Measurements from ENCODE around the gene FOLR1. TPM values are rescaled to one million over a fixed set of nuclear protein-coding genes. Genes with fewer than 3 reads are reported as not detected.
"Not testable (repeated sequence)": the region's sequence is repeated elsewhere in the genome, so short reads cannot be mapped to it uniquely, and the experiment has no call there.

The FOLR1 gene
- polyA plus RNA-seq, 1 donor from 2014 or later: not detected

- Histone ChIP-seq H3K4me2 (ENCODE audit: low read length) (no peak overlapping the region), H3K27me3 (ENCODE audit: insufficient read depth, low read depth, low read length) (no peaks in the 10 kb centered on the region), H2AFZ (ENCODE audit: low read depth, low read length) (no peak overlapping the region), H3K27ac (ENCODE audit: low read length) (no peak overlapping the region), H3K9me3 (ENCODE audit: low read length) (no peaks in the 10 kb centered on the region), H3K9ac (ENCODE audit: low read length) (no peak overlapping the region), H3K36me3 (ENCODE audit: insufficient read depth, low read length) (no peaks in the 10 kb centered on the region), H3F3A (ENCODE audit: insufficient read depth, low read length, poor library complexity, severe bottlenecking) (no peaks in the 10 kb centered on the region), H4K20me1 (ENCODE audit: insufficient read depth) (no peaks in the 10 kb centered on the region), H3K79me2 (replicated peaks; ENCODE audit: insufficient read depth, low read length) (no peaks in the 10 kb centered on the region), H3K9me2 (ENCODE audit: insufficient read depth, low read length) (no peaks in the 10 kb centered on the region), H3K4me3 (ENCODE audit: low read length) (no peak overlapping the region)
- TF ChIP-seq RAD21 (conservative IDR thresholded peaks at IDR 0.05) (no peak), POLR2AphosphoS5 (IDR thresholded peaks at IDR 0.05) (no peak), REST (IDR thresholded peaks at IDR 0.05; ENCODE audit: borderline replicate concordance) (no peak), EZH2 (IDR thresholded peaks at IDR 0.05; ENCODE audit: borderline replicate concordance, insufficient read depth, low read length, poor library complexity, severe bottlenecking) (no peak), SMC3 (conservative IDR thresholded peaks at IDR 0.05; ENCODE audit: poor library complexity) (no peak), EP300 (conservative IDR thresholded peaks at IDR 0.05; ENCODE audit: poor library complexity, severe bottlenecking) (no peak), TAF1 (IDR thresholded peaks at IDR 0.05; ENCODE audit: low read depth) (no peak), MXI1 (conservative IDR thresholded peaks at IDR 0.05; ENCODE audit: poor library complexity, severe bottlenecking) (no peak)
- TF ChIP-seq, protein P1, sequence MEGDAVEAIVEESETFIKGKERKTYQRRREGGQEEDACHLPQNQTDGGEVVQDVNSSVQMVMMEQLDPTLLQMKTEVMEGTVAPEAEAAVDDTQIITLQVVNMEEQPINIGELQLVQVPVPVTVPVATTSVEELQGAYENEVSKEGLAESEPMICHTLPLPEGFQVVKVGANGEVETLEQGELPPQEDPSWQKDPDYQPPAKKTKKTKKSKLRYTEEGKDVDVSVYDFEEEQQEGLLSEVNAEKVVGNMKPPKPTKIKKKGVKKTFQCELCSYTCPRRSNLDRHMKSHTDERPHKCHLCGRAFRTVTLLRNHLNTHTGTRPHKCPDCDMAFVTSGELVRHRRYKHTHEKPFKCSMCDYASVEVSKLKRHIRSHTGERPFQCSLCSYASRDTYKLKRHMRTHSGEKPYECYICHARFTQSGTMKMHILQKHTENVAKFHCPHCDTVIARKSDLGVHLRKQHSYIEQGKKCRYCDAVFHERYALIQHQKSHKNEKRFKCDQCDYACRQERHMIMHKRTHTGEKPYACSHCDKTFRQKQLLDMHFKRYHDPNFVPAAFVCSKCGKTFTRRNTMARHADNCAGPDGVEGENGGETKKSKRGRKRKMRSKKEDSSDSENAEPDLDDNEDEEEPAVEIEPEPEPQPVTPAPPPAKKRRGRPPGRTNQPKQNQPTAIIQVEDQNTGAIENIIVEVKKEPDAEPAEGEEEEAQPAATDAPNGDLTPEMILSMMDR (IDR thresholded peaks at IDR 0.05; ENCODE audit: poor library complexity, severe bottlenecking): no peak
Measured at GRCh38 chr11:72203163-72203562, 11.2 kb downstream of the FOLR1 start.

GRCh38 chr11:72204886-72205285, 12.9 kb downstream of the FOLR1 start:
- no peak overlapping the region for H3K4me2 ChIP-seq (ENCODE audit: low read length)
- H3K27ac ChIP-seq (ENCODE audit: low read length): no peak overlapping the region
- H3K36me3 ChIP-seq (ENCODE audit: insufficient read depth, low read length): no peaks in the 10 kb centered on the region
- no peaks in the 10 kb centered on the region for H3K79me2 ChIP-seq (replicated peaks; ENCODE audit: insufficient read depth, low read length)
- H3K27me3 ChIP-seq (ENCODE audit: insufficient read depth, low read depth, low read length): no peaks in the 10 kb centered on the region
- H3F3A ChIP-seq (ENCODE audit: insufficient read depth, low read length, poor library complexity, severe bottlenecking): no peaks in the 10 kb centered on the region
- TF ChIP-seq TAF1 (IDR thresholded peaks at IDR 0.05; ENCODE audit: low read depth) (no peak), REST (IDR thresholded peaks at IDR 0.05; ENCODE audit: borderline replicate concordance) (no peak), EZH2 (IDR thresholded peaks at IDR 0.05; ENCODE audit: borderline replicate concordance, insufficient read depth, low read length, poor library complexity, severe bottlenecking) (no peak), RAD21 (conservative IDR thresholded peaks at IDR 0.05) (no peak), POLR2AphosphoS5 (IDR thresholded peaks at IDR 0.05) (no peak), SMC3 (conservative IDR thresholded peaks at IDR 0.05; ENCODE audit: poor library complexity) (no peak), EP300 (conservative IDR thresholded peaks at IDR 0.05; ENCODE audit: poor library complexity, severe bottlenecking) (no peak), MXI1 (conservative IDR thresholded peaks at IDR 0.05; ENCODE audit: poor library complexity, severe bottlenecking) (no peak)
- TF ChIP-seq, protein P1 (IDR thresholded peaks at IDR 0.05; ENCODE audit: poor library complexity, severe bottlenecking): no peak
- H3K9ac ChIP-seq (ENCODE audit: low read length): no peak overlapping the region
- H3K9me2 ChIP-seq (ENCODE audit: insufficient read depth, low read length): no peaks in the 10 kb centered on the region
- H3K4me3 ChIP-seq (ENCODE audit: low read length): no peak overlapping the region
- H4K20me1 ChIP-seq (ENCODE audit: insufficient read depth): no peaks in the 10 kb centered on the region
- no peak overlapping the region for H2AFZ ChIP-seq (ENCODE audit: low read depth, low read length)
- H3K9me3 ChIP-seq (ENCODE audit: low read length): peaks cover 3% of the 10 kb centered on the region

DNA sequence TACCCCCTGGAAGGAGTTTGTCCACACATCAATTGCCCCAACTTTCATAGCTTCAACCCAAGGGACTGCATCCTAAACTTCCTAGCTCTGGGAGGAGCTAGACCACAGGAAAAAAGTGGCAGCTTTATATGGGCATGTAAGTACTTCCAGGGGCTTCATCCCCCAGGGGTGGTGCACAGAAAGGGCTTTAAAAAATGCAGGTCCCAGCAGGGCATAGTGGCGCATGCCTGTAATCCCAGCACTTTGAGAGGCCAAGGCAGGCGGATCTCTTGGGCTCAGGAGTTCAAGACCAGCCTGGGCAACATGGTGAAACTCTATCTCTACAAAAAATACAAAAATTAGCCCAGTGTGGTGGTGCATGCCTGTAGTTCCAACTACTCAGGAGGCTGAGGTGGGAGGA, 14.9 kb downstream of the FOLR1 start:
- H3K36me3 ChIP-seq (ENCODE audit: insufficient read depth, low read length); H3K27me3 ChIP-seq (ENCODE audit: insufficient read depth, low read depth, low read length); H3K9ac ChIP-seq (ENCODE audit: low read length); H3K9me2 ChIP-seq (ENCODE audit: insufficient read depth, low read length); H3K79me2 ChIP-seq (replicated peaks; ENCODE audit: insufficient read depth, low read length); H3K4me3 ChIP-seq (ENCODE audit: low read length); H3K9me3 ChIP-seq (ENCODE audit: low read length); H3K4me2 ChIP-seq (ENCODE audit: low read length); H3K27ac ChIP-seq (ENCODE audit: low read length); H3F3A ChIP-seq (ENCODE audit: insufficient read depth, low read length, poor library complexity, severe bottlenecking); H2AFZ ChIP-seq (ENCODE audit: low read depth, low read length); H4K20me1 ChIP-seq (ENCODE audit: insufficient read depth): not testable (repeated sequence)
